Progenitor cell of endocrine pancreas (in vitro differentiated cells): ENCODE data around the gene TIPIN. TPM values are rescaled to one million over a fixed set of nuclear protein-coding genes. Genes with fewer than 3 reads are reported as not detected.
"Not testable (repeated sequence)": the region's sequence is repeated elsewhere in the genome, so short reads cannot be mapped to it uniquely, and the experiment has no call there.

Experiments
- DNase-seq: peaks from one replicate; pipeline ENCODE4 v3.0.0; 2021; ENCODE audit warnings: low spot score; ENCODE audit not compliant: unreplicated experiment
- H3K27ac Mint-ChIP-seq: 2 replicates; pipeline ENCODE4 v1.8.0; 2021; ENCODE audit warnings: mild to moderate bottlenecking, moderate library complexity, mixed read lengths
- H3K27me3 Mint-ChIP-seq: 2 replicates; pipeline ENCODE4 v1.8.0; 2021; ENCODE audit warnings: mixed read lengths
- H3K36me3 Mint-ChIP-seq: 2 replicates; pipeline ENCODE4 v1.8.0; 2022; ENCODE audit warnings: mixed read lengths; ENCODE audit not compliant: insufficient read depth
- H3K4me1 Mint-ChIP-seq: 2 replicates; pipeline ENCODE4 v1.8.0; 2021; ENCODE audit warnings: low read depth, mixed read lengths
- H3K4me3 Mint-ChIP-seq: 2 replicates; pipeline ENCODE4 v1.8.0; 2021; ENCODE audit warnings: low read depth, mild to moderate bottlenecking, moderate library complexity, mixed read lengths
- H3K9me3 Mint-ChIP-seq: 2 replicates; pipeline ENCODE4 v1.8.0; 2021; ENCODE audit warnings: low read depth, mixed read lengths
- CTCF ChIP-seq: fragments of 200-600 bp; sonication (generic); IDR thresholded peaks from one replicate; pipeline ENCODE4 v1.5.0; 2021; ENCODE audit warnings: antibody characterized with exemption, mild to moderate bottlenecking; ENCODE audit not compliant: unreplicated experiment
- total RNA-seq: library from RNA; stranded (reverse); gene quantifications from 2 replicates; pipeline ENCODE4 v1.2.1, GENCODE V29; 2021

The TIPIN gene
- total RNA-seq, 1 donor from 2014 or later: 10.1 TPM

GRCh38 chr15:66388576-66388975 is 32.1 kb upstream of the TIPIN start:
- DNase-seq: no peak
- H3K27ac Mint-ChIP-seq: no peak overlapping the region
- no peaks in the 10 kb centered on the region for H3K9me3 Mint-ChIP-seq
- TF ChIP-seq CTCF: no peak
- H3K4me1 Mint-ChIP-seq: peaks cover 10% of the 10 kb centered on the region
- H3K27me3 Mint-ChIP-seq: no peaks in the 10 kb centered on the region
- peak overlapping the region; percentile 33 for H3K4me3 Mint-ChIP-seq
- H3K36me3 Mint-ChIP-seq: peaks cover 1% of the 10 kb centered on the region

- Mint-ChIP-seq H3K27ac (peak overlapping the region; percentile 96), H3K9me3 (no peaks in the 10 kb centered on the region), H3K27me3 (no peaks in the 10 kb centered on the region), H3K36me3 (peaks cover 1% of the 10 kb centered on the region), H3K4me1 (peaks cover 10% of the 10 kb centered on the region), H3K4me3 (peak overlapping the region; percentile 85)
- DNase-seq: no peak
- TF ChIP-seq CTCF: no peak
Measured at GRCh38 chr15:66388043-66388363, 31.5 kb upstream of the TIPIN start.

GRCh38 chr15:66387163-66388042 is 30.9 kb upstream of the TIPIN start:
- H3K9me3 Mint-ChIP-seq: no peaks in the 10 kb centered on the region
- TF ChIP-seq CTCF: peak; percentile 52
- peaks cover 1% of the 10 kb centered on the region for H3K36me3 Mint-ChIP-seq

GRCh38 chr15:66386204-66387123 is 30.0 kb upstream of the TIPIN start, which contains the start of gene MAP2K1:
MAP2K1 (plus strand) TSS chr15:66386912; CDS start chr15:66387348, 436 bp downstream.
- Mint-ChIP-seq H3K27me3 (no peaks in the 10 kb centered on the region), H3K9me3 (no peaks in the 10 kb centered on the region), H3K4me3 (peak within 1 kb of the TSS; percentile 86), H3K36me3 (no peaks in the 10 kb centered on the region), H3K27ac (peak within 1 kb of the TSS; percentile 97), H3K4me1 (peaks cover 10% of the 10 kb centered on the region)
- TF ChIP-seq CTCF: peak; percentile 73
- peak; percentile 96 for DNase-seq

More at GRCh38 chr15:66387163-66388042, 30.9 kb upstream of the TIPIN start:
- Mint-ChIP-seq H3K4me1 (peaks cover 10% of the 10 kb centered on the region), H3K27me3 (no peaks in the 10 kb centered on the region), H3K4me3 (peak overlapping the region; percentile 86), H3K27ac (peak overlapping the region; percentile 96)
- peak; percentile 24 for DNase-seq

GRCh38 chr15:66381376-66381775 is 24.9 kb upstream of the TIPIN start:
- H3K4me3 Mint-ChIP-seq, H3K27me3 Mint-ChIP-seq, H3K9me3 Mint-ChIP-seq, H3K36me3 Mint-ChIP-seq, H3K4me1 Mint-ChIP-seq, DNase-seq, H3K27ac Mint-ChIP-seq: not testable (repeated sequence)
